RWPE1 (cell line): ENCODE results near the gene RAB20.
"Not testable (repeated sequence)": the region's sequence is repeated elsewhere in the genome, so short reads cannot be mapped to it uniquely, and the experiment has no call there.

Source experiments
- CTCF ChIA-PET: fragments of 350-600 bp; sonication (Branson Sonifier 250); formaldehyde crosslinking; extraction: SDS; loops from one replicate; lab custom pipeline; 2021; lab: Yijun Ruan, JAX
- POLR2A ChIA-PET: fragments of 400-600 bp; formaldehyde crosslinking; extraction: SDS; loops from one replicate; lab custom pipeline; 2020; ENCODE audit warnings: antibody characterized with exemption; ENCODE audit not compliant: low non-redundant PET; lab: Yijun Ruan, JAX
- DNase-seq: peaks from one replicate; pipeline ENCODE4 v3.0.0; 2012; ENCODE audit warnings: low spot score
- H3K27ac ChIP-seq: fragments of 450-650 bp; 2 replicates; pipeline ENCODE4 v1.5.1; 2017
- CTCF ChIP-seq: fragments of 450-650 bp; conservative IDR thresholded peaks from 2 replicates; pipeline ENCODE4 v1.5.1; 2017; ENCODE audit warnings: low read depth, mild to moderate bottlenecking

The RAB20 gene

GRCh38 chr13:110498327-110498726 lies 63.2 kb downstream of the RAB20 start:
- ChIA-PET CTCF (no interaction called here), POLR2A (no interaction called here)
- no peak for TF ChIP-seq CTCF
- no peak for DNase-seq
- no peak overlapping the region for H3K27ac ChIP-seq

- CTCF ChIA-PET, DNase-seq, POLR2A ChIA-PET, H3K27ac ChIP-seq: not testable (repeated sequence)
These were observed 63.6 kb downstream of the RAB20 start for GRCh38 chr13:110497896-110498295.

GRCh38 chr13:110497003-110497402 lies 64.5 kb downstream of the RAB20 start:
- TF ChIP-seq CTCF = no peak
- no peak for DNase-seq
- CTCF ChIA-PET = no interaction called here
- H3K27ac ChIP-seq = no peak overlapping the region
- POLR2A ChIA-PET = no interaction called here

- no peak for TF ChIP-seq CTCF
- CTCF ChIA-PET = no interaction called here
- POLR2A ChIA-PET = no interaction called here
These were observed 65.2 kb downstream of the RAB20 start for GRCh38 chr13:110496281-110496680.

GRCh38 chr13:110495881-110496280 lies 65.6 kb downstream of the RAB20 start:
- TF ChIP-seq CTCF = no peak
- CTCF ChIA-PET = no interaction called here
- POLR2A ChIA-PET = no interaction called here
- DNase-seq = no peak
- H3K27ac ChIP-seq = no peak overlapping the region

More at GRCh38 chr13:110496281-110496680, 65.2 kb downstream of the RAB20 start:
- no peak overlapping the region for H3K27ac ChIP-seq
- DNase-seq = no peak

GRCh38 chr13:110495376-110495775 lies 66.1 kb downstream of the RAB20 start:
- ChIA-PET POLR2A (no interaction called here), CTCF (no interaction called here)
- H3K27ac ChIP-seq = no peak overlapping the region
- no peak for TF ChIP-seq CTCF
- no peak for DNase-seq

- ChIA-PET CTCF (interaction anchor here (0.6 kb wide), 1 partner anchor 200 kb away, joined by 4 read pairs; no protein-coding TSS in a partner anchor), POLR2A (no interaction called here)
- H3K27ac ChIP-seq = no peak overlapping the region
- no peak for TF ChIP-seq CTCF
- DNase-seq = no peak
These were observed 67.9 kb downstream of the RAB20 start for GRCh38 chr13:110493613-110494012.
